Central memory CD4-positive, alpha-beta T cell (primary cell): ENCODE data around the gene FGFRL1.
"Not testable (repeated sequence)": the region's sequence is repeated elsewhere in the genome, so short reads cannot be mapped to it uniquely, and the experiment has no call there.

Experiments
- DNase-seq: peaks from one replicate; pipeline ENCODE4 v3.0.0; 2022

FGFRL1 gene

DNA sequence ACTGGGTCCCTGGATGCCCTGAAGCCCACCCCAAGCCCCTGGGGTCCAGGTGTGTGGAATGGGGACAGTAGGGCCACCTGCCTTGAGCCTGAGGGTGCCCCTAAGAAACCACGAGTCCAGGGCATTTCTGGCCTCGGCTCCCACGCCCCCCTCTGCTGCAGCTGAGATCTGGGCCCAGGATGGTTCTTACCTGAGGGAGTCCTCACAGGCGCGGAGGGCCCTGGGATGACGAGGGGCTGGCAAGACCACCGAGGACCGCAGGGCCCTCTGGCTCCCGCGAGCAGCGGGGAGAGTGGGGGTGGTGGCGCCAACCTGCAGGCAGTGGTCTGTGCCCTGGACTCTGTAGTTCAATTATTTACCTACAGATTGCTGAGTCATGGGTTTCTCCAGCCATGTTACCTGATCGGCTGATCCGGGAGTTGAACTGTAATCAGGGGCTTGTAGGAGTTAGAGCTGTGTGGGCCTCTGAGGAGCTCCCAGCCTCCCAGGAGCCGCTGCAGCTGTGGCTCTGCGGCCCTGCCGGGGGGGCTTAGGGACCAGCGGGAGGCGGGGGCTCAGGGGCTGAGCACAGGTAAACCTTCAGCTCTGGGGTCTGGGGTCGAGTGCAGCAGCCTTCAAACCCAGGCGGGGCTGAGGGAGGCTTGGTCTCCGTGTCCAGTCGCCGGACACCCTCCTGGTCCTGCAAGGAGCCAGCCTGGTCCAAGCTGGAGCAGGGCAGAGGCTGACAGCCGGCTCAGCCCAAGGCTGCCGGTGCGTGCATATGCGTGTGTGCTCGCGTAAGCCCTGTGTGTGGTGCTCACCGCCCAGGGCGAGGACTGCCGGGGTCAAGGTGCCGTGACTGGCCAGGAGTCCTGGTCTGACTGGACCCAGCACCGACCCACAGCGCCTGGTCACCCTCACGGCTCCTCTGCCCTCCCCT lies 18.1 kb upstream of the FGFRL1 start, which contains the start of gene SLC26A1:
Gene SLC26A1, minus strand, starts transcription at position 294 of the 919 bp plus-strand sequence. CDS start 1,701 bp downstream, outside the sequence.
- DNase-seq = no peak

DNA sequence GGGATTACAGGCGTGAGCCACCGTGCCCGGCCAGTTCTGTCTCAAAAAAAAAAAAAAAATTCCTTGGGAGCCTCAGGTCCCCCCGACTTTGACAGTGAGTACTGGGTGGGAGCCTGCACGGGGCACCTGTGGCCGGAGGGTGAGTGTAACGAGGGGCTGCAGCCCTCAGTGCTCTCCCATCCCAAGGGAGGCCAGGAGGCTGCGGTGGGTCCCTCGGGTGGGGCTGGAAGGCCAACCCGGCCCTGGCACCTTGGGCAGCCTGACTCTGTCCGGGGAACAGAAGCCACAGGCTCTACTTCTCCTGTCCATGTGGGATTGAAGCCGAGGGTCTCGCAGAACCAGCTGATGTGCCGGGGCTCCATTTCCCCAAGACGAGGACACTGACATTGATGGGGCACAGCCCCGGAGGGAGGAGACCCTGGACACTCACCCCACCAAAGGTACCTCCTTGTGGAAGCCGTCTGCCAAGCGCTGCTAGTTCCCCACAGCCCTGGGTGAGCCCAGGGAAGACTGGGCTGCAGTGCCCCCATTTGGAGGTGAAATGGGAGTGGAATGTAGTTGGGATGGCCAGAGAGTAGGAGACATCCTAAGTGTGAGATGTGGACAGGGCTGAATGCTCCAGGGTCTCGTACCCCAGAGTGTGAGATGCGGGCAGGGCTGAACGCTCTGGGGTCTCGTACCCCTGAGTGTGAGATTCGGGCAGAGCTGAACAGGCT lies 16.0 kb upstream of the FGFRL1 start:
- DNase-seq = no peak

DNA sequence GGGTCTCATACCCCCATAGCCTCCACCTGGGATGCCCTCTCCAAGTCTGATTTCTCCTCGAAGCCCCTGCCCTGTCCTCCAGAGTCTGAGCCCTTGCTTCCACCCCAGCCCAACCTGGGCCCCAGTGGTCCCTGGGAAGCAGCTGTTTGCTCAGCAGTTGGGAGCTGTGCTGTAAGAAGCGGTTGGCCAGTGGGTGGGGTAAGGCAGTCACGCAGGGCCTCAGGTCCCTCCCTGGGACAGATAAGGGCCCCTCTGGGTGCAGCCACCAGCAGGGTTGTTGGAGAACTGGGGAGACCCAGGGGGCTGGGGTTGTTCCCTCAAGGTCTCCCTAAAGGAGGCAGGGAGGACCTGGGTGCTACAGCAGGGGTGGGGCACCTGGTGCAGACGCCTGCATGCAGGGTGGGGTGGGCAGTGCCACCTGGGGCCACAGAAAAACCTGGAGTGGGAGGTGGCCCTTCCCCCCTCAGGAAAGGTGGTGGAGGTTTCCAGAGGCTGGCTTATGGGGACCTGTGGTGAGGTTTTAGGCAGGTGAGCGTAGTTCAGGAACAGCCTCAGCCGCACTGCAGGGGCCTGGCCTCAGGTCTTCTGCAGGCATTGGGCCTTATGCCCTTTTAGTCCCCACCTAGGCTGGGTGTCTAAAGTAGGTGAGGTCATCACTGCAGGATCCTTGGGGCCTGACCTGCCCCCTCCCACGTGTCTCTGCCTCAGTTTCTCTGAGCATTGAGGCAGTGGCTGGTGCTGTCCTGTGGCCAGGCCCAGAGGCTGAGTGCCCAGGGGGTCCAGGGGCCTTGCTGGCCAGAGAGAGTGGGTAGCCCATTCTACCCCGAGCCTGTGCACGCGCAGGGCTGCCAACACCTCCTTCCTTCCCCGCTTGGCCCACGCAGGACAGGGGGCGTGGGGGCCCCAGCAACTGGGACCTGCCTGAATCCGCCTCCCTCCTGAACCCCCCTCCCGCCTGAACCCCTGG lies 15.1 kb upstream of the FGFRL1 start:
- no peak for DNase-seq

DNA sequence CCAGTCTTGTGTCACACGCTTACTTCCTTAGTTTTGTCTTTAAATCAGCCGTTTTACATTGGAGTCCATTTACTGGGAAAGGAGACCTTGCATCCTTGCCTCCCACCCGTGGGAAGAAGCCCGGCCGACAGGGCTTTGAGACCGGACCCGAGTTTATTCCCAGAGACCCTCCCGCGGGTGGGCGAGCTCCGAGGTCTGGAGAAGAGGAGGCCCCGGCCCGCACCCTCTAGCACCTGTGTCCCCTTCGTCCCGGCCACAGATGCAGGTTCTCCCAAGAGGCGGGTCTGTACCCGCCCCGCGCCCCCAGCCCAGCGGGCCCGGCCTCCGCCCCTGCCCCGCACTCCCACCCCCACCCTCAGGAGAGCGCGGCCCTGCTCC lies 14.4 kb upstream of the FGFRL1 start:
- no peak for DNase-seq

DNA sequence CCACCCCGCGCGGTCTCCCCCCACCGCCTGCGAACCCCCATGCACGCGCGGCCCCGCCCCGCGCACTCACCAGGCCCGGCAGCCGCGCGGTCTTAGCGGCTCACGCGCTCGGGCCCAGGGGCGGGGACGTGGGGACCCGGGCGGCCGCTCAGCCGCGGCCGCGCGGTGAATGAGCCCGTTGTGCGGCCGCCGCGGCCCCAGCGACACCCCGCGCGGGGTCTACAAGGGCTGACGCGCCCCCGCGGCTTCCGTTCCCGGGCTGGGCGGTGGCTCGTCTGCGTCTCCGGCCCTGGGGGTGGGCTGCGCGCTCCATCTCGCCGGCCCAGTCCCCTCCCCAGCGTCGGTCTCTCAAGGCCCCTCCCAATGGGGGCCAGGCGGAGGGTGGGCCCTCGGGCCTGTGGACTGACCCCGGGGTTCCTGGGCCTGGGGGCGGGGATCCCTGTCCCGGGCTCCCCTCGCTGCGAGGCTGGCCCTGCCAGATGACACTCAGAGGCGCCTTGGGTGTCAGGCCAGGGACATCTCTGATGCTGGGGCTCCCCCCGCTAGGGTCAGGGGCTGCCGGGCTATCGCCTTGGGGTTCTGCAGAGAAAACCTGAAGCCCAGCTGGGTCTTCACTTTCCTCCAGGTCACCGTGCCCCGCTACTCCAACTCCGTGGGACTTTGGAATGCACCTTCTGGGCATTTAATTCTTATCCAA lies 13.9 kb upstream of the FGFRL1 start:
- no peak for DNase-seq

DNA sequence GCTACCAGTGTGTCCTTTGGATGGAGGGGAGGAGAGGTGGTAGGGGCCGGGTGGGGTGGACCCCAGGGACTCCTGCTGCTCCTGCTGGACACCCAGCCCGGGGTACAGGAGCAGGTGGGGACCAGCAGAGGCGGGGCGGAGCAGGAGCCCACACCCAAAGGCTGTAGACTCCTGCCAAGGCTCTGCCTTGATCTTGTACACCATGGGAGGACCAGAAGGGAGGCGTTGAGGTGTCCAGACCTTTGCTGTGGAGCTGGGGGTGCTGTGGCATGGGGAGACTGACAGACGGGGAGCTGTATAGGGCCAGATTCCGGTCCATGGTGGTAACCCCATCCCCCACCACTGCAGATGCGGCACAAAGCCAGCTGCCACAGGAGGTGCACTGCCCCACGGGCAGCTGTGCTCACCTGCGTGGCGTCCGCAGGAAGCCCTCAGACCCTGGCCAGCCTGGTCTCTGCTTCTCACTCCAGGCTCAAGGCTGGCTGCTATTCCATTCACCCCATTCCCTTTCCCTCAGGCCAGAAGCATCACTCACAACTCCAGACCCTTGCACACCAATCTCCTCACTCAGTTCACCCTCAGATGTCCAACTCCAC lies 13.2 kb upstream of the FGFRL1 start:
- DNase-seq = no peak

DNA sequence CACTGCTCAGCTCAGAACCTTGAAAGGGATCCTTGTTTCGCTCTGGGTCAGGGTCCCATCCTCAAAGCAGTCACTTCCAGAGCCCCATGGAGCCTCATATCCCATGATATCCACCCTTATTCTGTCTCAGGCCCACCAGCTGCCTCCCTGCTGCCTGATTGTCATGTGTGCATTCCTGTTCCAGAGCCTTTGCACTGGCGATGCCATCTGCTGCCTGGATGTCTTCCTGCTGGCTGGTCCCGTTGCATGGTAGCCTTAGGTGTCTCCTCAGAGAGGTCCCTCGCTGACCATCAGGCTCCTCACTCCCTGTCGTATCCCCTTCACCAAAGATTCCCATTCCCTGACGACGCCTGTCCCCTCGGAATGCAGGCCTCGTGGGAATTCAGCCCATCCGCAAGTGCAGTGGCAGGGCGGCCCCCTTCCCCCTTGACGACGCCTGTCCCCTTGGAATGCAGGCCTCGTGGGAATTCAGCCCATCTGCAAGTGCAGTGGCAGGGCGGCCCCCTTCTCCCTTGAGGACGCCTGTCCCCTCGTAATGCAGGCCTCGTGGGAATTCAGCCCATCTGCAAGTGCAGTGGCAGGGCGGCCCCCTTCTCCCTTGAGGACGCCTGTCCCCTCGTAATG lies 12.1 kb upstream of the FGFRL1 start:
- DNase-seq = not testable (repeated sequence)

DNA sequence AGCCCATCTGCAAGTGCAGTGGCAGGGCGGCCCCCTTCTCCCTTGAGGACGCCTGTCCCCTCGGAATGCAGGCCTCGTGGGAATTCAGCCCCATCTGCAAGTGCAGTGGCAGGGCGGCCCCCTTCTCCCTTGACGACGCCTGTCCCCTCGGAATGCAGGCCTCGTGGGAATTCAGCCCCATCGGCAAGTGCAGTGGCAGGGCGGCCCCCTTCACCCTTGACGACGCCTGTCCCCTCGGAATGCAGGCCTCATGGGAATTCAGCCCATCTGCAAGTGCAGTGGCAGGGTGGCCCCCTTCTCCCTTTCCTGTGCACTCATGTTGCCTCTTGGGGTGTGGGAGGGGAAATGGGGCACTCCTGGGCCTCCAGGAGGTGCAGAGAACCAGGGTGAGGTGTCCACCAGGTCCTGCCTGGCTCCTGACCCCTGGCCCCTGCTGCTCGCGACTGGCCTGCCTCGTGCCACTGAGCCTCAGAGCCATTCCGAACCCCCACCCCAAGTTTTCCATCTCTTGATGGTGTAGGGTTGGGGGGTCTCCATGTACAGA lies 11.5 kb upstream of the FGFRL1 start:
- DNase-seq = no peak

DNA sequence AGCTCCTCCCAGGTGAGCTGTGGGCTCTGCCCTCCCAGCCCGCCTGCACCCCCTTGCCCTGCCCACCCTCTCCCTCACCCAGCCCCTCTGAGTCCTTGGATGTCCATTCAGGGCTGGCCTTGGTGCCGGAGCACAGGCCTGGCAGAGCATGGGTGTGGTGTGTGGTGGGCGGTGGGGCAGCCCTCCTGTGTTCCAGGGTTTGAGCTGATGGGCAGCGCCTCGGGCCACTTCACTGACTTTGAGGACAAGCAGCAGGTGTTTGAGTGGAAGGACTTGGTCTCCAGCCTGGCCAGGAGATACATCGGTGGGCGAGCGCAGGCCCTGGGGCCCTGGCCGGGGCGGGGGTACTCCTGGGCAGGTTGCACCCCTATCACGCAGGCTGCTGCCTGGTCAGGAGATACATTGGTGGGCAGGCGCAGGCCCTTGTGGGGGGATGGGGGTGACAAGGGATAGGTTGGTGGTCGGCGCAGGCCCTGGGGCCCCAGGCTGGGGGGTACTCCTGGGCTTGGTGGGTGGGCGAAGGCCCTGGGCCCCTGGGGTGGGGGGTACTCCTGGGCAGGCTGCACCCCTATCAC lies 10.7 kb upstream of the FGFRL1 start:
- no peak for DNase-seq

DNA sequence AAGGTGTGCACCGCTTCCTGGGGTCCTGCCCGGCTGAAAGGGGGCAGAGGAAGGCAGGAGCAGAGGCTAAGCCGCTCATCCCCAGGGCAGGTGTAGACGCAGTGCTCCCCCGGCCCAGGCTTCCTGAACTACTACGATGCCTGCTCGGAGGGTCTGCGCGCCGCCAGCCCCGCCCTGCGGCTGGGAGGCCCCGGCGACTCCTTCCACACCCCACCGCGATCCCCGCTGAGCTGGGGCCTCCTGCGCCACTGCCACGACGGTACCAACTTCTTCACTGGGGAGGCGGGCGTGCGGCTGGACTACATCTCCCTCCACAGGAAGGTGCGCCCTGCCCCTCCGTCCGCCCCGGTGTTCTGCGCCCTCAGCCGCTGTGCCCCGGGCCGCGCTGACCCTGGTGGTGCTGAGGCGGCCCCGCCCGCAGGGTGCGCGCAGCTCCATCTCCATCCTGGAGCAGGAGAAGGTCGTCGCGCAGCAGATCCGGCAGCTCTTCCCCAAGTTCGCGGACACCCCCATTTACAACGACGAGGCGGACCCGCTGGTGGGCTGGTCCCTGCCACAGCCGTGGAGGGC lies 9.8 kb upstream of the FGFRL1 start:
- no peak for DNase-seq

DNA sequence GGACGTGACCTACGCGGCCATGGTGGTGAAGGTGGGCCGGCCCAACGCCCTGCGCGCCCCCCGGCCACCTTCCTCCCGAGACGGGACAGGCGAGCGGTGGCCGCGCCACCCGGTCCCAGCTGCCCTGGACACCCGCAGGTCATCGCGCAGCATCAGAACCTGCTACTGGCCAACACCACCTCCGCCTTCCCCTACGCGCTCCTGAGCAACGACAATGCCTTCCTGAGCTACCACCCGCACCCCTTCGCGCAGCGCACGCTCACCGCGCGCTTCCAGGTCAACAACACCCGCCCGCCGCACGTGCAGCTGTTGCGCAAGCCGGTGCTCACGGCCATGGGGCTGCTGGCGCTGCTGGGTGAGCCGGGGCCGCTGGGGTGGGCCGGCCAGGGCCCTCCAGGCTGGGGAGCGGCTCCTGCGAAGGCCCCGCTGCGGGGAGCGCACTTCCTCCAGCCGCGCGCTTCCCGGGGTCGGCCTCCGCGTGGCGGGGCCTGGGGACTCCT lies 9.2 kb upstream of the FGFRL1 start:
- DNase-seq = no peak

DNA sequence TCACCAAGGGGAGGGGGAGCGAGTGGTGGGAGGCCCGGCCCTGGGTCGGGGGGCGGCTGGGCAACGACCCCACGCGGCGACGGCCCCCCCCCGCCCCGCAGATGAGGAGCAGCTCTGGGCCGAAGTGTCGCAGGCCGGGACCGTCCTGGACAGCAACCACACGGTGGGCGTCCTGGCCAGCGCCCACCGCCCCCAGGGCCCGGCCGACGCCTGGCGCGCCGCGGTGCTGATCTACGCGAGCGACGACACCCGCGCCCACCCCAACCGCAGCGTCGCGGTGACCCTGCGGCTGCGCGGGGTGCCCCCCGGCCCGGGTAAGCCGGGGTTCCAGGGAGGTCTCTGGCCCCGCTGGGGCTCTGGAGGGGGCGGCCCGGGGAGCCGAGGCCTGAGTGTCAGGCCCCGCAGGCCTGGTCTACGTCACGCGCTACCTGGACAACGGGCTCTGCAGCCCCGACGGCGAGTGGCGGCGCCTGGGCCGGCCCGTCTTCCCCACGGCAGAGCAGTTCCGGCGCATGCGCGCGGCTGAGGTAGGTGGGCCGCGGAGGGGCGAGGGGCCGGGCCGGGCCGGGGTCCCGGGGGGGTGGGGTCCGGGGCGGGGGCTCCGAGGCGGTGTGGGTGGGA lies 8.7 kb upstream of the FGFRL1 start:
- DNase-seq = no peak

DNA sequence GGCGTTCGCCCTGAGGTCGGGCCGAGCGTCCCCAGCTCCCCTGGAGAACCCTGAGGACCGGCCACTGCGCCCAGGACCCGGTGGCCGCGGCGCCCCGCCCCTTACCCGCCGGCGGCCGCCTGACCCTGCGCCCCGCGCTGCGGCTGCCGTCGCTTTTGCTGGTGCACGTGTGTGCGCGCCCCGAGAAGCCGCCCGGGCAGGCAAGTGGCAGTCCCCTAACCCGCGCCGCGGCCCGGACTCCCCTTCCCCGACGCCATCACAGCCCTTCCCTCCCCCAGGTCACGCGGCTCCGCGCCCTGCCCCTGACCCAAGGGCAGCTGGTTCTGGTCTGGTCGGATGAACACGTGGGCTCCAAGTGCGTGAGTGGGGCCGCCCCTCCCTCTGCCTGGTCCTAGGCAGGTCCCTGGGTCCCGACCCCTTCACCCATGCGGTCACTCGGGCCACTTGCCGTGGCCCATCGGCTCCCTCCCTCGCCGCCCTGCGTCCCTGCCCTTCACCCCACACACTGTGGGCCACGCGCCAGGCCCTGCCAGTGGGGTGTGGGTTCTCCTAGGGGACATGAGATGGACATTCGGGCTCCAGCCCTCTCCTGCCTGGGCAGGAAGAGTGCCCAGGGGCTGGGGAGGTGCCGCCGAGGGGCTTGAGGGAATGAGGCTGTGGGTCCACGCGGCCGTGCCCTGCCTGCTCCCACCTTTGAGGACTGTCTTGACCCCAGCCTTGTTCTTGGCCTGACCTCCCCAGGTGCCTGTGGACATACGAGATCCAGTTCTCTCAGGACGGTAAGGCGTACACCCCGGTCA lies 8.0 kb upstream of the FGFRL1 start:
- no peak for DNase-seq

DNA sequence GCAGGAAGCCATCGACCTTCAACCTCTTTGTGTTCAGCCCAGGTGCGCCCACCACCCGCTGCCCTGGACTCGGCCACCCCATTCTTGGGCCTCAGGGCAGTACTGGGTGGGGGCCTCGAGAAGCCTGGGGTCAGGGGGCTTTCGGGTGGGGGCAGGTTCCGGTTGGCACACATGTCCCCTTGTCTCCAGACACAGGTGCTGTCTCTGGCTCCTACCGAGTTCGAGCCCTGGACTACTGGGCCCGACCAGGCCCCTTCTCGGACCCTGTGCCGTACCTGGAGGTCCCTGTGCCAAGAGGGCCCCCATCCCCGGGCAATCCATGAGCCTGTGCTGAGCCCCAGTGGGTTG lies 7.4 kb upstream of the FGFRL1 start:
- no peak for DNase-seq

DNA sequence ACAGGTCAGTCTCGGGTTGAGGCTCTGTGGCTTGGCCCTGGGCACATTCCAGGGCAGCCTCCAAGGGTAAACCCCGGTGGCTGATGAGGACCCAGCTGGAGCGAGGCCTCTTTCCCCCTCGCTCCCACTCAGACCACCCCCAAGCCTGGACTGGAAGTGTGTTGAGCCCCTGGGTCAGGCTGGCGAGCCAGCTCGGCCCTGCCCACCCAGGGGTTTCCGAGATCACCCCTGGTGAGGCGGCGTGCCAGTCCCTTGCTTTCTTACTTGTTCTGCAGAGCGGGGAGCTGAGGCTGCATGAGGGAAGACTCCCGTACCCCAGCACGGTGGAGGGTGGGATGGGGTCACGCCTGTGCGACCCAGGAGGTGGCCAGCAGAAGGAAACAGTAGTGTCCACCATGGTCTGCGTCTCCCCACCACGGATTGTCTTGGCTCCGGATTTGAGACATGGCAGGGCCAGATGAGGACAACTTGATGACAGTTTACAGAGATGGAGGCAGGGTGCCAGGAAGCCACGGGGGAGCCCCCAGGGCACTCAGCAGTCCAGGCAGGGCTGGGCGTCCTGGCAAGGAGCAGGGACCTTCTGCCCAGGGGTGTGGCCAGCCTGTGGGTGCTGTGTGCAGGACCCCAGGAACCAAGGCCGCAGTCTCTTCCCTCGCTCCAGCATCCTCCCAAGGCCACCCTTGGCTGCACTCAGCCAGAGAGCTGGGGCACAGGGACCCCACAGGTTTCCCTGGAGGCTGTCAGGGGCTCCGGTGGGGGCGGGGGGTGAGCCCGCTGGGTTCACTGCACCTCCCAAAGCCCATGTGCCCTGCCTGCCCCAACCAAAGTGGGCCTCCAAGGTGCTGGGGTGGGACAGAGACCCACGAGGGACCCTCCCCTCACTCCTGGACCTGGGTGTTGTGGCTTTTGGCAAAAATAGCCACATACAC lies 6.6 kb upstream of the FGFRL1 start:
- no peak for DNase-seq

DNA sequence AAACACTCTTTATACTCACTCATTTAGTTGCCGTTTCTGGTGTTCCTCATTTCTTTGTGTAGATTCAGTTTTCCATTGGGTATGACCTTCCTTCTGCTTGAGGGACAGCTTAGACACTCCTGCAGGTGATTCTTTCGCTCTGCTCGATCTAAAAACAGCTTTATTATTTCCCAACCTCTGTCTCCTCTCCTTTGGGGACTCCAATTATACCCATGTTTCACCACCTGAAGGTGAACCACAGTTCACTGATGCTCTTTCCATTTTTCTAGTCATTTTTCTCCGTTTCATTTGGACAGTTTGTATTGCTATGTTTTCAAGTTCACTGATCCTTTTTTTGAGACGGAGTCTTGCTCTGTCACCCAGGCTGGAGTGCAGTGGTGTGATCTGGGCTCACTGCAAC lies 4.6 kb upstream of the FGFRL1 start:
- DNase-seq = no peak

DNA sequence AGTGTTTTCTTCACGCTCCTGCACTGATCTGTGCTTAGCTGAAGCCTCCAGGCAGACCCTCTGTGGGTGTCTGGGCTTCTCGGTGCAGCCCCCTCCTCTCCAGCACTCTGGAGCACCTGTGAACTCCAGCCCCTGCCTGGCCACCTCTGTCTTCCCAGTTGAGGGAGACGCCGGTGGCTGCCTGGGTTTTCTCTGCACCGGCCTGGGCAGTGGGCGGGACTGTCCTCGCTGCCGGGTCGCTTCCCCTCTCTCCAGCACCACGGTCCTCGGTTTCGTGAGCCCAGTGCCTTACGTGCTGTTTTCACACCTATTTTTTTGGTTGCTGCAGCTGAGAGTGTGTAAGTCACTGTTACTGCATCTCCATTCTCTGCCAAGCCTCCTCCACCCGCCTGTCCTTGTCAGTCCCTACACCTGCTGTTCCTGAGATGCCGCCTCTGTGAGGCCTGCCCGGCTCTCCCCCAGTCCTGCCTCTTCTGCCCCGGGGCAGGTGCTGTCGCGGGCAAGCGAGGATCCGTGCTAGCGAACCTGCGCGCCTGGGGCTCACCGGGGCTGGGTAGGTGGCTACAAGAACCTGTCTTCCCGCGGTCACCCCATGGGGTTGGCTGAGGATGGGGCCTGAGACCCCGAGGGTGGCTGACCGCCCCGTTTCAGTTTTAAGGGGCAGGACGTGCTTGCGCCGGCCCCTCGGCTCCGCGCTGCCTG lies 2.4 kb upstream of the FGFRL1 start:
- DNase-seq = peak; percentile 27
